DMS79 treated with DMSO at 0.1 percent for 48 hours (cell line): ENCODE results near the gene EIF3I.
A peak's percentile ranks its signal among the peaks of the same experiment; 100 is the strongest.
"Not testable (repeated sequence)": the region's sequence is repeated elsewhere in the genome, so short reads cannot be mapped to it uniquely, and the experiment has no call there.

Experiments used
- DNase-seq: peaks from one replicate; lab custom pipeline; 2025; lab: John Stamatoyannopoulos, UW

The EIF3I gene

GRCh38 chr1:32232558-32233304 lies 10.5 kb downstream of the EIF3I start:
- DNase-seq = peak; percentile 89

DNA sequence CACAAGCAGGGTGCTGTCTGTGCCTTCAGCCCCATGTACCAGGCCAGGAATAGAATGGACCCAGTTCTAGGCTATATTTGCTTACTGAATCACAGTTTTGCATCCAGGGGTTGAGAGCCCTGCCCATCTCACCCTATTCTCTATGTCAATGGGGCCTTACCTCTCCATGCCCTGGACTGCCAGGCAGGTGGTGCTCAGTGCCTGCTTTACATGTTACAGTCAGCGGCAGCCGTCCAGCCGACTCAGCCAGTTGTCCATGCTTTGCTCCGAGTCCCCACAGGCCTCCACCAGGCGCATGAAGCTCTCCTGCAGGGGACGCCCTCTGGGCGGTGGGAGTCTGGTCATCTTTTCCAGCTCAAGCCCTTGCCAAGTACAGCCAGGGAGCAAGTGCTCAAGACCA lies 12.6 kb downstream of the EIF3I start:
- DNase-seq = no peak

GRCh38 chr1:32239337-32239736 lies 17.1 kb downstream of the EIF3I start:
- DNase-seq = peak; percentile 86

DNA sequence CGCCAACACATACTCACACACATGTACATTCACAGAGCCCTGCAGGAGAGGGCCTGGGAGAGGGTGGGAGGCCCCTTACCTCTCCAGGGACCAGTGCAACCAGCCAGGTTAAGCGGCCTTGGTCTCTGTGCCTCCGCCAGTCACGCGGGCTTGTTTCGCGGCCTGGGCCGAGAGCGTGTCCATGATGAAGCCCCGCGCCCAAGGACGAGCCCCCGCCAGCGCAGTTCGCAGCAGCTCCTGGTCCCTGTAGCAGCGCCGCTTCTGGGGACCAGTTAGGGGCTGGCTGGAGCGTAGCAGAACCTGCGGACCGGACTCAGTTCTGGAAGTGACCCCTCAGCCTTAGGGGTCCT lies 17.6 kb downstream of the EIF3I start:
- DNase-seq = peak; percentile 86

GRCh38 chr1:32240140-32240951 lies 18.1 kb downstream of the EIF3I start:
- peak; percentile 96 for DNase-seq

DNA sequence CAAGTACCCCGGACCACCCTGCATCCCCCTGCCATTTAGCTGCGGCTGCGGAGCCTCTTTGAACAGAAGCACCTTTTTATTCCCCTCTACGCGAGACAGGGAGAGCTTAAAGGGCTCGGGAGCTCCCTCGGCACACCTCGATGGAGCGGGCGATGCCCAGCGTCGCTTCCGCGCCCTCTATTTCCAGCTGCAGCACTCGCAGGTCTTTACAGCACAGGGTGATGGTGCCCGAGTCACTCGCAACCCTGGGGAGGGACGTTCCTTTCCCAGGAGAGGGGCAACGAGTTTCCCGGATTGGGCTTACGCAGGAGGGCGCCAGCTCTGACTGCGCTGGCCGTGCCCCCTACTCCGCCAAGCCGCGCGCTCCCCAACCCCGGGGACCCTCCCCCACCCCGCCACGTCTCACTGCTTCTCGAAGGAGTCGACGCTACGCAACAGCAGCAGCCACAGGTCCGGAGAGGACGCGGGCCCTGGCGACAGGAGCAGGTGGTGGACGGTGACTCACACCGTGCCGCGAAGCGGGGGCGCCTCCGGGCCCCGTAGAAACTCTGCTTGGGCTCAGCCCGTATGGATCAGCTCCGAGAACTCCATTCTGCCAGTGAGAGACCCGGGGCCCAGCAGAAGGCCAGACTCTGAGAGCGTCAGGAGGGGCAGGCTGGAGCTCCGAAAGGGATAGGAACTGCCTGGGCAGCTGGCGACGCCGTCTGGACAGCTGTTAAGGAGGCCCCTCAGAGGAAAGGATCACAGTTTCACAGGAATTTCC lies 19.0 kb downstream of the EIF3I start:
- peak; percentile 78 for DNase-seq

DNA sequence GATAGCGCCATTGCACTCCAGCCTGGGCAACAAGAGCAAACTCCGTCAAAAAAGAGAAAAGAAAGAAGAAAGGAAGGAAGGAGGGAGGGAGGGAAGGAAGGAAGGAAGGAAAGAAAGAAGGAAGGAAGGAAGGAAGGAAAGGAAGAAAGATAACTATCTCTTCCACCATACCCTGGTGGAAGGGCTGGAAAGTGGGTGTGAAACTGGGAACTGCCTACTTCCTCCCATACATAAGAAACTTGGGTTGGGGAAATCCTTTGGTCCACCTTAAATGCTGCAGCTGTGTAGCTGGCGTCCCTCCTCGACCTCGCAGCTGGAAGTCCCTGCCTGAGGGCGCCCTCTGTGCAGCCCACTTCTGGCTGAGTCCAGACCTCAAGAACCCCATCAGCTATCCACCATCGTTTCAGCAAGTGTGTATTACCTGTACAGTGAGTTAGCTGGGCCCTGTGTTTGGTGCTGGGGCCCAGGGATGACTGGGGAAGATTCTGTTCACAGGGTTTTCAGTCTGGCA lies 20.2 kb downstream of the EIF3I start:
- DNase-seq = peak; percentile 13

DNA sequence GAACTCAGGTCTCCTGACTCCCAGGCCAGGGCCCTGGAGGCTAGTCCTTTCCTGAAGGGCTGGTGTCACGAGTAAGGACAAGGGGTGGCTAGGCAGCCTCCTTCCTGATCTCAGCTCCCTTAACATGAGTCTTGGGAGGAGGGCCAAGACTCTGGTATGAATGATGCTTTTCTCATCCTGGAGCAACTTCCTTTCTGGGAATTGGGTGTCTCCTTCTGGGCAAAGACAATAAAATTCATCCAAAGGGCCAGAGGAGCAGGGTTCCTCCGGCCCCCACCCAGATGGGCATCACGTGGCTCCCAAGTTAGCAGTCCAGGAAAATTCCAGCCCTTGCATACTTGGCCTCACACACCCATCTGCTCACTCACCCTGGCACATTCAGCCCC lies 24.7 kb downstream of the EIF3I start, which contains the start of gene FAM167B:
Gene FAM167B, plus strand, starts transcription at position 335 of the 386 bp plus-strand sequence. CDS start 200 bp downstream, outside the sequence.
- no peak for DNase-seq

DNA sequence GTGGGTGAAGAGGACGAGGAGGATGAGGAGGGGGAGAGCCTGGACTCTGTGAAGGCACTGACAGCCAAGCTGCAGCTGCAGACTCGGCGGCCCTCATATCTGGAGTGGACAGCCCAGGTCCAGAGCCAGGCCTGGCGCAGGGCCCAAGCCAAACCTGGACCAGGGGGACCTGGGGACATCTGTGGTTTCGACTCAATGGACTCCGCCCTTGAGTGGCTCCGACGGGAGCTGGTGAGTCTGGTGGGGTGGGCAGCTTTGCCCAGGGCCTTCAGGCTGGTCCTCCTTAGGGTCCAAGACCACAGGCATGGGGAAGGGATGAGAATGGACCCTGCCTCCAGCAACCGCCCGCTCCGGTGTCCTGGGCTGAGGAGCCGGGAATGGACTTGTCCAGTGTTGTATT lies 25.2 kb downstream of the EIF3I start:
- DNase-seq = no peak

- DNase-seq = no peak
These were observed 26.0 kb downstream of the EIF3I start for GRCh38 chr1:32247983-32248889.

- no peak for DNase-seq
These were observed 27.8 kb downstream of the EIF3I start for GRCh38 chr1:32249831-32250525.

- no peak for DNase-seq
These were observed 28.9 kb downstream of the EIF3I start, which contains the start of gene LCK for GRCh38 chr1:32250893-32251716. TSS of gene LCK (plus strand) at chr1:32251265. CDS start at chr1:32274330, 23,065 bp downstream.

GRCh38 chr1:32255072-32256071 lies 33.2 kb downstream of the EIF3I start:
- no peak for DNase-seq

- DNase-seq = no peak
These were observed 34.4 kb downstream of the EIF3I start for GRCh38 chr1:32256473-32257226.

GRCh38 chr1:32257227-32257508 lies 35.0 kb downstream of the EIF3I start:
- no peak for DNase-seq

DNA sequence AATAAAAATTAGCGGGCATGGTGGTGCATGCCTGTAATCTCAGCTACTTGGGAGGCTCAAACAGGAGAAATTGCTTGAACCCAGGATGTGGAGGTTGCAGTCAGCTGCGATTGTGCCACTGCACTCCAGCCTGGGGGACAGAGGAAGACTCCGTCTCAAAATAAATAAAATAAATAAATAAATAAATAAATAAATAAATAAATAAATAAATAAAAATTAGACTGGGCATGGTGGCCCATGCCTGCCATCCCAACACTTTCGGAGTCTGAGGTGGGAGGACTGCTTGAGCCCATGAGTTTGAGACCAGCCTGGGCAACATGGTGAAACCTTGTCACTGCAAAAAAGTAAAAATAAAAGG lies 41.0 kb downstream of the EIF3I start:
- DNase-seq = not testable (repeated sequence)

DNA sequence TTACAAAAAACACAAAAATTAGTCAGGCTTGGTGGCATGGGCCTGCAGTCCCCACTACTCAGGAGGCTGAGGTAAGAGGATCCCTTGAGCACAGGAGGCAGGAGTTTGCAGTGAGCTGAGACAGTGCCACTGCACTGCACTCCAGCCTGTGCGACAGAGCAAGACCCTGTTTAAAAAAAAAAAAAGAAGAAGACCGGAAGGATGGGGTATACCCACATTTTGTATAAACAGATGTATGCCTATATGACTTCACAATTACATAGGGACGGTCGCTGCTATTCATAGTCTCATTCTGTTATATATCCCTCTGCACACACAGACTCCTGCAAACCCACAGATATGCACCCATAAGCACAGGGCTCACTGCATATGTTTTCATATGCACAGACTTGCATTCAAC lies 41.5 kb downstream of the EIF3I start:
- DNase-seq = no peak

GRCh38 chr1:32265846-32266245 lies 43.6 kb downstream of the EIF3I start:
- no peak for DNase-seq
